HG03469 (cell line): ENCODE measurements around the gene CABLES2.

Experiments
- ATAC-seq: cut with Tn5 transposase; IDR thresholded peaks from one replicate; pipeline ENCODE4 v1.9.1; 2021; ENCODE audit warnings: mild to moderate bottlenecking, moderate library complexity, moderate number of reproducible peaks; ENCODE audit not compliant: unreplicated experiment

Gene CABLES2

DNA sequence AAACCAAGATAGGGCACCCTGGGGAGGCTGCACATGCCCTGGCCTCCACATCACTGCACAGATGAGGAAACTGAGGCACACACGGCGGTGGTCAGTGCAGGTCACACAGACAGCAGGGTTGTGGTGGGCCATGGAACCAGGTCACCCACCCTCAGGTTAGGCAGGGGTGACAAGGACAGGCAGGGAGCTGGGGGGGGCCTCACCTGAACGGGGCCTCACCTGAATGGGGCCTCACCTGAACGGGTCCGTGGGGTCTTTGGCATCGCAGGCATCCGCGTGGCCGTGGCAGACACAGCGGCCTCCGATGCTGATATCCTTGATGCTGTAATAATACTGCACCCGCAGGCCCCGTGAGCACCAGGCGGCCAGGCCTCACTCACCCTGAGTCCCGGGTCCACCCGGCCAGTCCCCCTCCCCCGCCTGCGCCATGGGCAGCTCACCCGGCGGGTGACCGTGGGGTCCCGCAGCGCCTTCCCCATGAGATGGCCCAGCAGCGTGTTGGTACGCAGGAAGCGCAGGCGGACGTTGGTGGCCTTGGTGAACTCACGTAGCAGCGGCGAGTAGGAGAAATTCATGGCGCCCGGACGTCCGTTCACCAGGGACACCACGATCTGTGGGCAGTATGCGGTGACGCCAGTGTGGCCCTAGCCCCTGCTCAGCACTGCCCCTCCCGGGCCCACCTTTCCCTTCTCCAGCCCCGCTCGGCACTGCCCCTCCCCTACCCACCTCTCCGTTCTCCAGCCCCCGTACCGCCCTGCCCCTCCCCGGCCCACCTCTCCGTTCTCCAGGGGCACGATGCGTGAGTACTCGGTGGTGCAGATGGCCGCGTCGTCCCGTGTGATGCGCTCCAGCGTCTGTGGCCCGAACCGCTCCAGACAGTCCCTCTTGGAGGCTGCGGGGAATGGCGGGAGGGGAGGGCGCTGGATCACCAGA lies 55.4 kb downstream of the CABLES2 start:
- no peak for ATAC-seq

DNA sequence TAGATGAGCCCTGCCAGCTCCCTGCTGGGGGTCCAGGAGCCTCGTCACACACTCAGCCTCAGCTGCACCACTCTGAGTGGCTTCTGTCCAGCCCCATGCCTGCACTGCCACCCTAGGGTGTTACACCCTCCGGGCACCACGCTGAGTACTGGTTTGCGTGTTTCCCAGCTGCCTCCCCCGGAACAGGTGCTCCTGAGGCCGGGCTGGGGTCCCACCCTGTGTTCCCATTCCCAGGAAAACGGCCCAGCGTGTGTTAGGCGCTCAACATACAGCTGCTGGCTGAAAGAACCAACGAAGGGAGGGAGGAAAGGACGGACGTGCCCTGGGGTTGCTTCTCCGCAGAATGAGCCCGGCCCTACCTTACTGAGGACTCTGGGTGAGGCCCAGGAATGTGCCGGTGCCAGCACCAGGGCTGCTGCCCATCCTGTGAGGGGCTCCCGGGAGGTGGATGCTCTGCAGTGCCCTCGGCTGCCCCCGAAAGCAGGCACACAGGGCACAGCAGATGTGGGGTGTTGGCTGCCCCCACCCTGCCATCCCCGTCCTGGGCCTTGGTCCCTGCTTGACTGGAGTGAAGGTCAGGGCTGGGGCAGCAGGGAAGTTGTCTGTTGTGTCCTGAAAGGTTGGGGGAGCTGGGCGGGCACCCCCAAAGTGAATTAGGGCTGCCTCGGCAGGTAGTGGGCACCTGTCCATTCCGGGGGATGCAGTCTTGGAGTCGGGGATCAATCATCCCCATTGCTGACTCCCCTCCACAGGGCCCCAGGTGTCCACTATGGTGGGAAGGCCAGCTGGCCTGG lies 56.3 kb downstream of the CABLES2 start:
- ATAC-seq = no peak

DNA sequence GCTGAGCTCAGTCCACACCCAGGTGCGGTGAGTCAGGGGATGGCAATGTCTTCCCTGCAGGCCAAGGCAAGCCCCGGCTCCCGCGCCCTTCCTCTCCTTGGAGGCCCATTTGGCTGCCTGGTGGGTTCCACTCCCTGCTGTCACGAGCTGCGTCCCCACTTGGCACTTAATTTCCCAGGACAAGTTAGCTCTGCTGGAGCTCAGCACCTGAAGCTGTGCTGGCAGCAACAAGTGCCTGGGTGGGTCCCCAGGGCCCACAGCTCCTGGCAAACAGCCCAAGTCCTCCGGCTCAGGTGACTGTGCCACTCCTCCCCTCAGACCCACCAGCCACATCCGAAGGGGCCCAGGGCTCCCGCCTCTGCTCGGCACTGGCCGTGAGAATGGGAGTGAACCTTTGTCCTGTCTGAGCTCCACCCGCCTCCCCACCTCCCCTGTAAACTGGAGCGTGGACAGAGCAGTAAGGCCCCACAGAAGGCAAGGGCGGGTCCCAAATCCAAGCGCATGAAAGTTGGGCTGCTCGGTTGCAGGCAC lies 56.9 kb downstream of the CABLES2 start:
- ATAC-seq = no peak

DNA sequence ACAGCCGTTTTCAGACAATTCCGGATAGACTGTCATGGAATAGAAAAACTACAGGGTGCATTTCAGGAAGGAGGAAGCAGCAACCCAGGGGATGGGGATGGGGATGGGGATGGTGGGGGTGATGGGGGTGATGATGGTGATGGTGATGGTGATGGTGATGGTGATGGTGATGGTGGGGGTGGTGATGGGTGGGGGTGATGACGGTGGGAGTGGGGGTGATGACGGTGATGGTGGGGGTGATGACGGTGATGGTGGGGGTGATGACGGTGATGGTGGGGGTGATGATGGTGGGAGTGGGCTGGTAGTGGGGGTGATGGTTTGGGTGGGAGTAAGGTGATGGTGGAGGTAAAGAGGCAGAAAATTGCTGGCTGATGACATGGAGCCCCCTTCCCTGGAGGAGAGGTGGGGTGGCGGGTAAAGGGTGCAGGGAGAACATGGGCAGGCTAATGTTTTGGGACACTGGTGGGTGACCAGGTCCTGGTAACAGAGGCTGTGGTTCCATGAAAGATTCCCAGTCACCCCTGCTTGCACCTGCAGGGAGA lies 57.5 kb downstream of the CABLES2 start:
- ATAC-seq = no peak

DNA sequence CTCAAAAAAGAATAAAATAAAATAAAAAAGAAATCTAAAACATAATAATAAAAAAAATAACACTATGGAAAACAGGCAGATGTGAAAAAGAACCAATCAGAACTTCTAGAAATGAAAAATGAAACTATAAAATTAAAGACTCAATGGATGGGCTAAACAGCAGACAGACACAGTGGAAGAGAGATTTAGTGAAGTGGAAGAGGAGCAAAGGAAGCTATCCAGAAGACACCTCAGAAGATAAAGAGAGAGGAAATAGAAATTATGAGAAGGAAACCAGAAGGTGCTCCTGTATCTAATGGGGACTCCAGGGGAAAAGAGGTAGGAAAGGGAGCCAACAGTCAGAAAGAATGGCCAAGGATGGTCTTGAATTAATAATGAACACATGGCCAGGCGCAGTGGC lies 58.5 kb downstream of the CABLES2 start:
- ATAC-seq = no peak

DNA sequence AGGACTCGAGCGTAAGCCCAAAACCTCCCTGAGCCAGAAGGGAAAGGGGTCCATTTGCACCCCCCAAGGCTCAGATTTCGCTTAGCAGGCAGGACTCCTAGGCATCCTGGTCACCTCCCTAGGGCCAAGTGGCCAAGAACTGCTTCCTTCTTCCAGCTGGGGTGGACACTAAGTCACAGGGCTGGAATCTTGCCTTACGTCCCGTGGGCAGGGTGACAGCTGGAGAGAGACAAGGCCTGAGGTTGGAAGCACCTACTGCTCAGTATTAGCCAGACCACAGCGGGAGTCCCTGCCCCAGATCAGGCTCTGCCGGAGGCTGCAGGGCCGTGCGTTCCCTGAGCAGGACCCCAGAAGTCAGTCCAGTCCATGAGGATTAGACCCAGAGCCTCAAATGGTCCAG lies 59.6 kb downstream of the CABLES2 start:
- ATAC-seq = no peak

DNA sequence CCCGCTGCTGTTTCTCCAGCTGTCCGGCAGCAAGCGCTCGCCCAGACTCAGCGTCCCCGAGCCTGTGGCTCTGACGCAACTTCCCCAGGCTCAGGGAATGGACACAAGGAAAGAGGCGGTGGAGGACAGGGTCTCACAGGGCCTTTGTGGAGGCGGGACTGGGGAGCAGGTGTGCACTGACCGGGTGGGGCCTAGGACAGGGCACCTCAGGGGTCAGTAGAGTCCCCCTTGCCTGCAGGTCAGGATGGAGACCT lies 60.0 kb downstream of the CABLES2 start:
- ATAC-seq = no peak

DNA sequence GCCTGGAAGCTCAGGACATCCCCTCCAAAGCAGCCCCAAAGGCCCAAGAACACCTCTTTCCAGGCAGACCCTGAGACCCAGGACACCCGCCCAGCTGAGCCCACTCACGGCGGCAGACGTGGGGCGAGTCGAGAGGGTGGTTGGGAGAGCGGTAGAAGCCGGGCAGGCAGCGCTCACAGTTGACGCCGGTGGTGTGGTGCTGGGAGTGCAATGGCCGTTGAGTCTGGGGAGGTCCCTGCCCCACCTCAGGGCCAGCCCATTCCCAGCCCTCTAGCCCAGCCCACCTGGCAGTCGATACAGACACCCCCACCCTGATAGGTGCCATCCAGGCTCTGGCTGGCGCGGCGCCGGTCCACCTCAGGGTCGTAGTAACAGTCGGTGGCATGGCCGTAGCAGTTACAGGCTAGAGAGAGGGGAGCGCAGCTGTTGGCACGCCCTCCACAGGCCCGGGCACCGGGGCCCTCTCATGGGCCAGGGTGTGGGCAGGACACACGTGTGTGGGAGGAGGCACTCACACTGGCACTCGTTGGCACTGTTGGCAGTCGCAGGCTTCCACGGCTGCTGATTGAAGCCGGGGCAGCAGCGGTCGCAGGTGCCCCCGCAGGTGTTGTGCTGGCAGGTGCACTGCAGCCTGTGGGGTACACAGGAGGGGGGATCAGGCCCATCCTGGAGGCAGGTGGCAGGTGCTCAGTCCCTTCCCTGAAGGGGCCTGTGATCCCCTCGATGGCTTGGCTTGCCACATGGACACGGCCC lies 60.5 kb downstream of the CABLES2 start:
- ATAC-seq = no peak

DNA sequence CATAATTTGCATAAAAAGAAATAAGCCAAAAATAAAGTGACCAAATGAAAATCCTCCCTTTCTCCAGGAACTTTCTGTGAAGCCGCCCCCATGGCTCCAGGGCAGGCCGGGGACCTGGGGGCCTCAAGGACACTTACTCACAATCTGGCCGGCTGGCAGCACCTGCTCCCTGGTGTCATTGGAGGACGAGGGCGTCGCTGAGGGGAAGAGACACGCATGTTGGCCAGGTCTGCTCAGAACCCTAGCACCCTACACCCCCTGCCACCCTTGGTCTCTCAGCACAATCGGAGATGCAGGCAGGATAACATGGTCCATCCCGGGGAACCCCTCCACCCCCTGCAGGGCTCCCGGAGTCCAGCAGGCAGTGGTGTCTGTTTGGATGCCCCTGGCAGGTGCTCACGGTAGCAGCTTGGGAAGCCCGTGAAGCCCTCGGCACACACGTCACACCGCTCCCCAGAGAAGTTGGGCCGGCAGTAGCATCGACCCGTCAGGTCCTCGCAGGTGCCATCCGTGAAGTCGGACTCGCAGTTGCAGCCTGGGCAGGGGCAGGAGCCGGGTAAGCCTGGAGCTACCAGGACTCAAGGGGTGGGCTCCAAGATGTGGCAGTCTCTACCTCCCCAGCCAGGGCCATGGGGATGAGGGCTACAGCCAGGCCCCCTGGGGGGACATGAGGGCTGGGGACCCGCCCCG lies 61.3 kb downstream of the CABLES2 start:
- no peak for ATAC-seq

DNA sequence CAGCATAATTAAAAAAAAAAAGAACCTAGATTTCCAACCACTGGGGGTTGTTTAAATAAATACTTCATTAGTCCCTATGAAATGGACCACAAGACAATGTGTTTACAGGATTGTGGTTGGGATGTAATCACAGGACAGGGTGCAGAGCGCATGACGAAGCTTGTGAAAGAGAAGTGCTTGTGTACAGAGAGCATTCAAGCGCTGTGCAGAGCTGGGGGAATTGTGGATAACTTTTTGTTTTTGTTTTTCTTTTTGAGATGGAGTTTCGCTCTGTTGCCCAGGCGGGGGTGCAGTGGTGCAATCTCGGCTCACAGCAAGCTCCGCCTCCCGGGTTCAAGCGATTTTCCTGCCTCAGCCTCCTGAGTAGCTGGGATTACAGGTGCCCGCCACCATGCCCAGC lies 62.3 kb downstream of the CABLES2 start:
- ATAC-seq = no peak

DNA sequence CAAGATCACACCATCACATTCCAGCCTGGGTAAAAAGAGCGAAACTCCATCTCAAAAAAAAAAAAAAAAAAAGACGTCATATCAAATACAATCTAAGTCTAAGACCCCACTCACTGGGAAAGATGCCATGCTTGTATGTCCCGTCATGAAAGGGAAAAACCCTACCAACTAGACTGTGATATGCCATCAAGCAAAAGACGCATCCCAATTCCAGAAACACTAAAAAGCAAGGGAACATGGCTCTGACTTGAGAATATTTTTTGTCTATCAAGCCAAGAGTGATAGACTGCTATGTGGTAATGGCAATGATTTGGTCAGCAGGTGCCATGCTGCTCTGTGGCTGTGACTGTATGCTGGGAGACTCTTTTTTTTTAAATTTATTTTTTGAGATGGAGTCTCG lies 63.0 kb downstream of the CABLES2 start:
- no peak for ATAC-seq

DNA sequence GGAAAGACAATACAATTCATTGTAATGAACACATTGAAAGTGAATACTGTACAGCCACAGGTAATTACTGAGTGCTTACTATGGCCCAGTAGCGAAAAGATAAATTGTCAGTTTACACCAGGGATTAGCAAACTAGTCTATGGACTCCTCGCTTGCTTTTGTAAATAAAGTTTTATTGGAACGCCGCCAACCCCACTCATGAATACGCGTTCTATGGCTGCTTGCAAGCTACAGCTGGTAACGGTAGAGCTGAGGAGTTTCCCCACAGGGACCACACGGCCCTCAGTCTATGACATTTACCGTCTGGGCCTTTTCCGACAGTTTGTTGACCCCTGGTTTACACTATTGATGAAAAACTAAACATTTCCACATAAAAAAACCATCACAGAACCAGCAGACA lies 64.2 kb downstream of the CABLES2 start:
- ATAC-seq = no peak

DNA sequence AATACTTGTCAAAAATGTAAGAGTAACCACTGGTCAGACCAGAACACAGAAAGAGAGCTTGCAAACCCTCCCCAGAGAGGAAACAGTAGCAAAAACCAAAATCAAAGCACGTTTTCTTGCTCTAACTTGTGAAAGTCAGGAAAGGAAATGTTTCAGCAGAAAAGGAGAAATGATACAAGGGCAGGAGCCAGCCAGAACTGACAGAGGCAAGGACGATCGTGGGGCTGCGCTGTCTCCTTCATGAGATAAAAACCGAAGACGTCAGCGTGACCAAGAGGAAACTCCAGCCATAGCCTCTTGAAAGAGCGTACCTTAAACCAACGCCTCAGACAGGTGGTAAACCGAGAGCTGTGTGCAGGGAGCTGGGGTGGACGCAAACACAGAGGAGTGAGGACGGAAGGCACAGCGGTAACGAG lies 67.4 kb downstream of the CABLES2 start:
- ATAC-seq = peak; percentile 38
